HG03139 (cell line): Measurements from ENCODE around the gene CNKSR2.
"Not testable (repeated sequence)": the region's sequence is repeated elsewhere in the genome, so short reads cannot be mapped to it uniquely, and the experiment has no call there.

Experiments
- ATAC-seq: cut with Tn5 transposase; IDR thresholded peaks from one replicate; pipeline ENCODE4 v1.9.1; 2021; ENCODE audit not compliant: unreplicated experiment

The CNKSR2 gene

DNA sequence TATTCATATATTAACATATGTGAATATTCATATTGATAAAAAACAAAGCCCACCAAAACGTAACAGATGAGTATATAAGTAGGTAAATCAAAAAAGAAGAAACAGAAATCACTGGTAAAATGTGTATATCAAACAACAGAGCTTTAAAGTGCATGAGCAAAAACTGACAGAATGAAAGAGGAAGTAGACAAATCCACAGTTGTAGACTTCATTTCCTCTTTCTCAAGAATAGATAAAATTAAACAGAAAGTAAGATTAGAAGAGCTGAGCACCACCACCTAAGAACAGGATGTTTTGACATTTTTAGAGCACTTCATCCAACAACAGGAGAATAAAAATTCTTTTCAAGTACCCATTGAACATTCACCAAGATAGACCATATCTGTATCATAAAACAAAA lies 64.6 kb downstream of the CNKSR2 start:
- ATAC-seq, result peak; percentile 93

DNA sequence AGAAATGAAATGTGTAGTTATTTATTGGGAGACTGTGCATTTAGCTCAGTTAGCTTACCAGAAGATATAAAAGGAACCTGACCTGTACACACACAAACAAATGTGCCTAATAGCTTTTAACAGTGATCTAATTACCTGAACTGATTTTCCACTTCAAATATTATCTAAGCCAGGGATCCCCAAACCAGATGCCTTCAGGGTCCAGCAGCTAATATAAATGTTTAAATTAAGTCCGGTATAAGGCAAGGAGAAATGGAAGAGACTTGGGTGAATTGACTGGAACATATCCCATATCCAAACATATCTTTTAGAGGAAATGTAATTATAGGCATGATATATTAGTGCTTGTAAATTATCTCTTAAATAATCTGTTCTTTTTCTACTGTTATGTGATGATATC lies 66.7 kb downstream of the CNKSR2 start:
- no peak for ATAC-seq

DNA sequence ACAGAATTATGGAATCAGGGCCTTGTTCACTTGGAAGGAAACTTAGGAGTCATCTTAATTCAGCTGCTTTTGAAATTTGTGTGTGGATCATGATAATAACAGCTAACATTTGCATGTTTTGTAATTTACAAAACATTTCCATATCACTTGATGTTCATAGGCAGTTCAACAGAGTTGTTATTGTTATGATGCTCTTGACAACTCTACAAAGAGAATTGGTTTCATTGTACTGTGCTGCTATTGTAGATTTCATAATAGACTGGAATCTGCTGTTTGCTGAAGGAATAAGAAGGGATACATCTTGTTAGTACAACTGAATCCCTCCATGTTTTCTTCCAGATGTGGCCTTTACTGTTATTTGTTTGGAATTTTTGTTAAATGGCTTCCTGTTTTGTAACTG lies 83.5 kb downstream of the CNKSR2 start:
- no peak for ATAC-seq

- ATAC-seq, result no peak
Observed at GRCh38 chrX:21469071-21469470, 94.9 kb downstream of the CNKSR2 start.

DNA sequence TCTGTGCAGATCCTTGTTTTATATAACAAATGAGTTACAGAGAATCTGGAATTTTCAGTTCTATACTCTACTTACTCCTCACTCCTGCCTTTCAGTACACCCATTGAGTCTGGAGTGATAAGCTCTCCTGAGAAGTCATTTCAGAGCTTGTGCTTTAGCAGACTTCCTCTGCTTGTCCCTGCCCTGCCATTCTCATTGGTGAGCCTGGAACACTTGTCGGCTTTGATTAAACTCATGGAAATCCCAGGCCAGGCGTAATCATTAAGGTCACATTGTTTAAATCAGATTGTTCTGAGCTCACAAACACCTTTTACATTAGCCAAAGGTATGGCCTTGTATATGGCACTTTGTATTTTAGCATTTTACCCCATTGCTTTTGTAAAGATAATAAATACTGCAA lies 102.7 kb downstream of the CNKSR2 start:
- ATAC-seq, result no peak

- peak; percentile 87 for ATAC-seq
Observed at GRCh38 chrX:21479695-21480270, 105.6 kb downstream of the CNKSR2 start.

DNA sequence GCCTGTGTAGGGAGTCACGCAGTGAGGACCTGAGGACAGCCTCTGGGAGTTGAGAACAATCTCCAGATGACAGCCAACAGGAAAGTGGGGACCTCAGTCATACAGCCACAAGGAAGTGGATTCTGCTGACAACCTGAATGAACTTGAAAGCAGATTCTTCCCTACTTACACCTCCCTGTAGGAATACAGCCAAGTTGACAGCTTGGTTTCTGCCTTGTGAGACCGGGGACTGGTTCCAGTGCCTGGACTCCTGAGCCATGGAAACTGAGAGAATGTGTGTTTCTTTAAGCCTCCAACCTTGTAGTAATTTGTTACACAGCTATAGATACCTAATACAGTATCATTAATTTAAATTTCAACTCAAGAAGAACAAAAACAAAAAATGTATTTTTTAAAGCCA lies 107.5 kb downstream of the CNKSR2 start:
- ATAC-seq, result no peak

- ATAC-seq, result not testable (repeated sequence)
Observed at GRCh38 chrX:21484051-21484450, 109.8 kb downstream of the CNKSR2 start.

- ATAC-seq, result no peak
Observed at GRCh38 chrX:21487832-21488231, 113.6 kb downstream of the CNKSR2 start.

GRCh38 chrX:21490341-21490740 lies 116.1 kb downstream of the CNKSR2 start:
- no peak for ATAC-seq

DNA sequence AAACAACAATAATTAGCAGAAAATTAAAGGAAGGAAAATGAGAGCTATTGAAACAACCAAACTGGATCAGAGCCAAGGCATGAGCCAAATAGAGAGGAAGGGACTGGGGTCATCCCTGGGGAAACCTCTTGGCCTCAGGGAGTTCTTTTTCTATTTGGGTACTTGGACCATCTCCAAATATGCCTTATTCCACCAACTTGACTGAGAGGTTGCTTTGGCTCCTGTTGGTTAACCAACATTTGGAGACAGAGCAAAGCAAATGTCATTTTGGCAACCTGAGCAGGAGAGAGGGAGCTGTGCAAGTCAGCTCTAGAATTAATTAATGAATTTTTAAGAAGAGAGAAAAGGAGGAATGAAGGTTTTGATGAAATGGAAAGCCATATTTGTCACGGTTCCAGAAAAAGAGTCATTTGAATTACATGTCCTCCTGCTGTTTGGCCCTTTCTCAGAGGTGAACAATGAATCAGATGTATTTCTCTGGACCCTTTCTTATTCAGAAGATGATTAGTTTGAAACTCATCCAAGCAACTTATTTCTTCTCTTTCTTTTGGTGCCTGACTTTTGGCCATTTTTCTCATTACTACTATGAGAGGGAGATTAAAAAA lies 119.1 kb downstream of the CNKSR2 start:
- ATAC-seq, result no peak

DNA sequence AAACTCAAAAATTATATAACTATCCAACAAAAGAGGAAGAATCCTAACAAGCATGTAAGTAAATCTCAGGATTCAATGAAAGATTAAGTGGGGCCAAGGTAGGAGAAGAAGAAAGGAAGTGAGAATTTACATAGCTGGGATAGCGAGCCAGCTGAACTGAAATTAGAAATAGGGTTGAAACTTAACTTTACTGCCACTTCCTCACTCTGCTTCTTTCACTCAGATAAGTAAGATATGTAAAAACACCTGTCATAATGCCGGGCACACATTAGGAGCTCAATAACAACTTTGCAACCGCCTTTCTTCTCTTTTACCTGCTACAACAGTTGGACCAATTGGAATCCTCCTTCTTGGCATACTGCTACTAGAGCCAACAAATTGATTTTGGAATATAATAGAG lies 129.4 kb downstream of the CNKSR2 start:
- ATAC-seq, result peak; percentile 56

- no peak for ATAC-seq
Observed at GRCh38 chrX:21509912-21510311, 135.7 kb downstream of the CNKSR2 start.

DNA sequence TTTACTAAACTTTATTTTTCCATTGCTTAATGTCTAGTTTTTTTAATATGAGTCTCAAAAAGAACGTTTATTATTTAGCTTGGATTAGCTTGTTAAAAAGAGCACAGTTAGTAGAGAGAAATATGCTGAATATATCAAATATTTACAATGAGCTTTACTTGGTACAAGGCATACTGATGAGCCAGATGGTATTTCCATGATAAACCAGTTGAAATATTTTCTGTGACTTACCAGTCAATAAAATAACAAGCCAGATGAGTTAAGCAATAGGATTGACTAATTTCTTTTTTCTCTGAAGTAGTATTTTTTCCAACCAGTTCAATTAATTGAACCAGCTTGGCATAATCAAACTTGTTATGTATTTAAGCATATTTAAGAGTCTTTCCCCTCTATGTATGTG lies 149.8 kb downstream of the CNKSR2 start:
- no peak for ATAC-seq

- no peak for ATAC-seq
Observed at GRCh38 chrX:21528076-21528475, 153.9 kb downstream of the CNKSR2 start.

GRCh38 chrX:21529771-21530170 lies 155.6 kb downstream of the CNKSR2 start:
- no peak for ATAC-seq

DNA sequence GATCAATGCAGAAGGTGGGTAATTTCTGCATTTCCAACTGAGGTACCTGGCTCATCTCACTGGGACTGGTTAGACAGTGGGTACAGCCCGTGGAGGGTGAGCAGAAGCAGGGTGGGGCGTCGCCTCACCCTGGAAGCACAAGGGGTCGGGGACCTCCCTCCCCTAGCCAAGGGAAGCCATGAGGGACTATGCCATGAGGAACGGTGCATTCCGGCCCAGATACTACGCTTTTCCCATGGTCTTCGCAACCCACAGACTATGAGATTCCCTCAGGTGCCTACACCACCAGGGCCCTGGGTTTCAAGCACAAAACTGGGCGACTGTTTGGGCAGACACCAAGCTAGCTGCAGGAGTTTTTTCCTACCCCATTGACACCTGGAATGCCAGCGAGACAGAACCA lies 170.4 kb downstream of the CNKSR2 start:
- not testable (repeated sequence) for ATAC-seq

GRCh38 chrX:21559417-21559816 lies 185.2 kb downstream of the CNKSR2 start:
- no peak for ATAC-seq

DNA sequence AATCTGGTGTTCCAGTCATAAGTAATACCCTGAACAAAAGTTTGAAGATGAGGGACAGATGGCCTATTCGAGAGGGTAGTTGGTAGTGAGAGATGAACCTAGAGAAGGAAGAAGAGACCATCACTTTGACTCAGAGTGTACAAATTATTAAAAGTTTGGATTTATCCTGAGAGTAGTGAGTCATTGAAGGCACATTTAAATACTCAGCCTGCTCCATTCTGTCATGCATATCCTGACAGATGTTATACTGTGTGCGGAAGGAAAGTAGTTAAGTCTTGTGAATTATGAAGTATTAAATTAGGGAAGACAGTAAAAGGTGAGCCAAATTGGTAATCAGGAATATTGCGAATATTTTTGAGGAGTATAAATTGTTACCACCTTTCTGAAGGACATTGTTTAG lies 190.8 kb downstream of the CNKSR2 start:
- ATAC-seq, result no peak

- no peak for ATAC-seq
Observed at GRCh38 chrX:21574793-21575192, 200.6 kb downstream of the CNKSR2 start.

GRCh38 chrX:21581479-21581878 lies 207.3 kb downstream of the CNKSR2 start:
- ATAC-seq, result no peak

DNA sequence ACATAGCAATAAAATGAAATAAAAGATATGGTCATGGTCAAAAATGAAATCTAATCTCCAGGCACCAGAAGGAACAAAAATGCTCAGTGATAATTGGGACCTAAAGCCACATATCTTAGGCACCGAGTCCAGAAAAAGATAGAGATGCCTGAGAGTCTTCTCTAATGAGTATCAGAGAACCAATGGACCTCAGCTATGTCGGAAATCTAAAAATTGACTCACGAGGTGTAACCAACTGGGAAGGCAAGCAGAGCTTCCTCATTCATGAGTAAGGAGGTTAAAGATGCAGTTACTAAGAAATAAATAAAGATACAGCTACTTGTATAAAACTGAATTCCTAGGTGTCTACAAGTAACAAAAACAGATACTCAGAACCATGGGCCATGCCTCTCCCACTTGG lies 211.8 kb downstream of the CNKSR2 start:
- no peak for ATAC-seq
